GM18502 (cell line): ENCODE measurements around the gene MEGF9.

Experiments used
- ATAC-seq: cut with Tn5 transposase; IDR thresholded peaks from one replicate; pipeline ENCODE4 v1.9.1; 2021; ENCODE audit warnings: mild to moderate bottlenecking; ENCODE audit not compliant: unreplicated experiment, poor library complexity

Gene MEGF9

DNA sequence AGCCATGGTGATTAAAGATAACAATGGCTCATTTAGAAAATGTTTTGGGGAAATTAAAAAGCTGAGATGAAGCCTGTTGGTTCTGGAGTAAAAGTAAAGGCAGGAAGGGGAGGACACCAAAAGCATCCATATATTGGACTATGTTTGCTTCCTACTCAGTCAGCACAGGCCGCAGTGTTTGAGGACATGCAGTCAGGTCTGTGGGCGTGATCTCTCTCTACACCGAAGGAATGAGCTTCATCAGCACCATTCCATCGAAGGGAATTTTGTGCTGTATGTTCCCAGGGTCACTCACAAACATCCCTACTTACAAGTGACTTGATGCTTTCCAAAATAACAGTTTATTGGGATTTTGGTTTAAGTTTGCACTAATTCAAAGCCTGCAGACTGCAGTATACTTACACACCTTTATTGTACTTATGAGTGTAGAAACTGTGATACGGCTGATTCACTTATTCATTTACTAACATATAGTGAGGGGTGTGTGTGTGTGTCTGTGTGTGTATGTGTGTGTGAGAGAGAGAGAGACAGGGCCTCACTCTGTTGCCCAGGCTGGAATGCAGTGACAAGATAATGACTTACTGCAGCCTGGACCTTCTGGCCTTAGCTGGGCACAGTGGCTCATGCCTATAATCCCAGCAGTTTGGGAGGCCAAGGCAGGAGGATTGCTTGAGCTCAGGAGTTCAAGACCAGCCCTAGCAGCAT is 120.9 kb downstream of the MEGF9 start:
- no peak for ATAC-seq

DNA sequence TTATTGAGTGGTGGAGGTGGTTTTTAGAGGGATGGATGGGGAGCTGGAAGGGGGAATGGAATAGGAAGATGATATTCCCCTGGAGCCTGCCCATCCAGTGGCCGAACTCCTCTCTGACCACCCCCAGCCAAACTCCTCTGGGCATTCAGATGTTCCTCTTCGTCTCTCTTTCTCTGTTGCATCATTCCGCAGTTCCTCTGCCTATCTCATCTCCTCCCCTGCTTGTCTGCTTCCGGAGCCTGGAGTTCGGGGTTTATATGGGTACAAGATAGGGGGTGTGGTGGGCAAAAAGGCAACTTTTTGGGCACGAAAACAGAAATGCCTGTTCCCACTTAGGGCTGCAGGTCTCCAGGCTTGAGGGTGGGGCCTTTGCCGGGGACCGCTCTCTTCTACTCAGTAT is 122.1 kb downstream of the MEGF9 start:
- no peak for ATAC-seq

DNA sequence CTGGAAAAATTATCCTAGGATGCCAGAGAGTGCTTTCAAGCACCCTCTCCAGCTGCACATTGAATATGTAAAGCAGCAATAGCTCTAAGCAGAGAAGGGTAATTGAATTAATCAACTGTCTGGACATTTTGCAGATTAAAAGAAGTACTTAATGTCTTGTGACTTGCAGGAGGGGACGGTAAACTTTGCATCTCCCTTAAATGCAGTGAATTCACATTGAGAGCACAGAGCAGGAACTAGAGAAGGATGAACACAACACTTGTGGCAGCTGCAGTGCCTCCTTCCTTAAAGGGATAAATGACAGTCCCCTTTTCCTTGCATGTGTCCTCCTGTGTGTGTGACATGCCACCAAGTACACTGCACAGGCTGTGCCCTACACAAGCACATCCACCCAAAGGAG is 126.9 kb downstream of the MEGF9 start:
- no peak for ATAC-seq

DNA sequence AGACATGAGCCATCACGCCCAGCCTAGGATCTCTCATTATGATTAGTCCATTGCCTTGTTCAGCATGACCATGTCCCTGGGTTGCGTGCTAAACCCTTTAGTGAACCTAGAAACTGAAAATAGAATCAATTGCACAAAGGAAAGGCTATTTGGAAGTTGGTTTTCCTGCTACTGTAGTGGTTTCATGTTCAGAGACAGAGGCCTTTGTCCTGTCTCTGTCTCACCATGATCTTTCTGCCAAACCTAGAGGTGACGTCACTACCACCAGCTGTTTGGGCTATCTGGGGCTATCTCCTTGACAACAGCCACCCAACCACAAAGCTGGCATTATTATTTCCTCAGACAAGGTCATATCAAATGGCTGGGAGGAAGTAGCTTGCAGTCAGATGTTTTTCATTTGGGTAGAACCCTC is 130.3 kb downstream of the MEGF9 start:
- ATAC-seq: peak; percentile 34

DNA sequence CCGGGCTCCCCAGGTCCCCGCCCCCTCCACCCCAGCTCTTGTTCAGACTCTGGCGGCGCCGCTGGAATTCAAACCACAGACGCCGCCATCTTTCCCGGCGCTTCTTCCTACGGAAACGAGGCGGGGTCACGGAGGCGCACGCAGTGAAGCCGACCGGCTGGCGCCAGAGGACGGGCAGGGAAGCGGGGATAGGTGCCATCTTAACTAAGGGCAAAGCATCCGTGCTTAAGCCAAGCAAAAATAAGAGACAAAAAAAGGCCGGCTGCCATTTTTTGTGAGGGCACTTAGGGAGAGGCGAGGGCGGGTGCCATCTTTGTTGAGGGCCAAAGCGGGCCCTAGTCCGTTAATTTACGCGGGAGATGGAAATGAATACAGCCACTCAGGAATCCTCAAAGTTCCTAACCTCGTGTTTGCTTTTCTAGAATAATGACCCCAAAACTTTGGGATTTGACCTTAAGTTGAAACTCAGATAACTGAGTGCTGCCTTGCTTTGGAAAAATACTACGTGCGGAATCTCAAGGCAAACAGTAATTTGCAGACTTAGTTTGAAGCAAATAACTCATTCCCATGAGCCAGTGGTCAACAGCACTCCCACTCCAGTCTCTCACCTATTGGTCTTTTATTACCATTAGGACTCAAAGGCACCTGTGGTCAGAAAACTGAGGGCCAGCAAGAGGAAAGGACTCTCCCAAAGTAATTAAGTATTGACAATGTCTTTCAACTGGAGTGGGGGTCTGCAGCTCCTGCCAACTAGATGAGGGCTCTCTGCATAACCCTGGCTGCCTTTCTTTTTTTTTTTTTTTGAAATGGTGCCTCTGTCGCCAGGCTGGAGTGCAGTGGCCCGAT is 134.0 kb downstream of the MEGF9 start, which contains the start of gene CDK5RAP2:
Gene CDK5RAP2 (minus strand): TSS at position 117 of the 846 bp plus-strand sequence. CDS start 189 bp downstream, outside the sequence.
- ATAC-seq: peak; percentile 96

DNA sequence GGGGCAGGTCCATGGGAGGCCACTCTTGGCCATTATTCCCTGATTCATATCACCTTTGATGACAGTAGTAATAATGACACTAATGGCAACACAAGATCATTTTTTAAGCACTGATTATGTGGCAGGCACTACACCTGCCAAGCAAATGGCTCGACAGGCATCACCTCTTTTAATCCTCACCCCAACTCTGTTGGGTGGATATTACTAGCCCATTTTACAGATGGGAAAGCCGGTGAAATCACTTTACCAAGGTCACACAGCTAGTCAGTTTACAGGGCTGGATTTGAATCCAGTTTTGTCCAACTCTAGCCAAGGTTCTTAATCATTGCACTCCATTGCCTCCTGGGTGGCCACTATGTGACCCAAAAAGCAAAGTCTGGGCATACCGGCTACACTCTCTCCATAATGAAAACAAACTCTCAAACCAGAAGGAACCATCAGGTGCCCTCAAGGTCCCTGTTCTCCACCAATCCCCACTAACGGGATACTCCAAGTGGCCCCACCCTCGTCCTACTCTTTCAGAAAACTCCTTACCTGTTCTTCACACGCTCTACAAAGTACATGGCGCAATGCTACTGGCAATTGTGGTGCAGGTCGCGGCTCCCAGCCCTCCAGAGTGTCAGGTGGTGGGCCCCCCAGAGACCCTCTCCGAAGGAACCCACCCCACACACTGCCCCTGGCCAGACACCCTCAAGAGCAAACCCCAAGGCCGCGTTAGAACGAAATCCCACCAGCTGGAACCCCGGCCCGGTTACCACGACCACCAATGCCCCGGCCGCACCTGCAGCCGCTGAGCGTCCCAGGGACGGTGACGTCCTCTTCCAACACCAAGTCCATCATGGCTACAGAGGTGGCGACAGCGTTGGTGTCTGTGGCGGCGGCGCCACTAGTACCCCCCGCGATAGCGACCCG is 134.9 kb downstream of the MEGF9 start:
- ATAC-seq: peak; percentile 47

DNA sequence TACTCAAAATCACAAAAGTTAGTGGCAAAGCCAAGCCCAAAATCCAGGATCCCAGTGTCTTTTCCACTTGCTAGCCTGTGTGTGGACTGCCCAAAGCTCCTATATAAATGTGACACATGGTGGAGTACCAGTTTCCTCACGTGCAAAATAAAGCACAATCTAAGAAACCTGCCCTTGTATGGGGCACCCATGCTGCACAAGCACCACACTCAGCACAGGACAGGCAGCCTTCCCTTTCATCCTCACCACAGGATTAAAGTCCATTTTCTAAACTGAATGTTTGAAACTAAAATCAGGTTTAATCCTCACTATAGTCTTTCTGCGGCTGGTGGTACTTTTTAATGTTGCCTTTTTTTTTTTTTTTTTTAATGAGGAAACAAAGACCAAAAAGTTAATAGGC is 139.8 kb downstream of the MEGF9 start:
- ATAC-seq: no peak

DNA sequence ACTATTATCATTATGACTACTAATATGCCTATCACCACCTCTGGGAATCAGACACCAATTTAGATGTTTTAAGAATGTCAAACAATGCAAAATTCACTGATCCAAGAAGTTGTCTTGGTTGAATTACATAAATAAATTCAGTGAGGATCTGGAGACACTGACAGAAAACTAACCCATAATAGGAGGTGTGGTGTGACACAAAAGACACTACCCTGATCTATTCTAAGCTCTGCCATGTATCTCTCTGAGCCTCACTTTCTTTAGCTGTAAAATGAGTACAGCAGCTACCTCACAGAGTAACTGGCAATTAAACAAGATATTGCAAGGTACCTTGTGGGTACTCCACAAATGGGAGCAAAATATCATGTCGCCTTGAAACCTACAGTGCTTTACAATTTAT is 141.8 kb downstream of the MEGF9 start:
- no peak for ATAC-seq

DNA sequence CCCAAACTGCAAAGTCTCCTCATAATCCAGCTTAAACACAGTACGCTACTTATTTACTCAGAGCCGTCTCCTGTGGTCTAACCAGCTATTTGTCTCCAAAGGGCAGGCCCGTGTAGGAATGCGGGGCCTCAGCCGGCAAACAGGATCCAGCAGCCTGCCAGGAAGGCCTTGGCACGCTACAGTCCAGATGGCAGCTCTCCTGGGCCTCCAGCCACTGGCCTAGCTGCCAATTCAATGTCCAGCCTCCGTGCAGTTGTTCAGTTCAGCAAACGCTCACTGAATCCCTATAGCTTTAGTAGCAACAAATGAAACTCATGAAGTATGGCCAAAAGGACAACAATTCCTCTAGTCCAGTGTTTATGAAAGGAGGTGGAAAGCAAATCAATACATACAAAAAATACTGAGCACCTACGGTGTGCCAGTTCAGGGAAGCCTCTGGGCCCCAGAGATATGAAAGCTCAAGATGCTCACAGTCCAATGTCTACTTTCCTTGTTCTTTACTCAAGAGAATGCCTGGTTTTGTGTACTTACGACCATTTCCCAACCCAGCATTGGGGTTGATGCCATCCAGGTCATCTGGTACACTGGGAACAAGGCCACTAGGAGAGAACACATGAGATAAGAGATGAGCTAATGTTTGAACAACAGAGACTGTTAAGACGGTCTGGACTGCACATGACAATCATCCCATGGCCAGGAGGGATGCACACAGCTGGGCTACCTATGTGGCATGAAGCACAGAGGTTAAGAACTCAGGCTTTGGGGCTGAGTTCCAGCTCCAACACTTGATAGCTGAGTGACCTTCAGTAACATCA is 142.6 kb downstream of the MEGF9 start:
- ATAC-seq: no peak

DNA sequence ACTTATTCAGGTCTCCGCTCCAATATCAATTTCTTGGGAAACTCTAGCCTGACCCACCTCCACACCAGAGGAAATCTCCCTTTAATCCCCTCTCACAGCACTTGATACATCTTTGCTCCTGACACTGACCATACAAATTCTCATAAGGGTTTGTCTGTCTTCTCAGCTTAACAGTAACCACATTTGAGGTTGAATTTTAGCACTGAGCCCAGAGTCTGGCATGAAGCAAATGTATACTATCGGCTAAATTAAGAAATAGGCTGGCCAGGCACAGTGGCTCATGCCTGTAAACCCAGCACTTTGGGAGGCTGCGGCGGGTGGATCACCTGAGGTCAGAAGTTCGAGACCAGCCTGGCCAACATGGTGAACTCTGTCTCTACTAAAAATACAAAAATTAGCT is 144.0 kb downstream of the MEGF9 start:
- no peak for ATAC-seq

DNA sequence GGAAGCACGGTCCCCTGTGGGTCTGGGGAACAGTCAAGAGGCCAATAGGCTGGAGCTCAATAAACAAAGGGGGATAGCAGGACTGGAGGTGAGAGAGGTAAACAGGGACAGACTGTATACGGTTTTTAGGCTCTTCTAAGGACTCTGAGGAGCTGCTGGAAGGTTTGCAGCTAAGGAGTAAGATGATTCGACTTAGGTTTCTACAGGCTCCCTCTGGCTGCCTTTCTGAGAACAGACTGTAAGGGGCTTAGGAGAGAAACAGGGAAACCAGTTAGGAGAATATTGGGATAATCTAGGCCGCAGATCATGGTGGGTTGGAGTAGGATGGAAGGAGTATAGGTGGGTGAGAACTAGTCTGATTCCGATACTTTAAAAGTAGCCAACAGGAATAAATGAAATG is 144.7 kb downstream of the MEGF9 start:
- ATAC-seq: no peak

DNA sequence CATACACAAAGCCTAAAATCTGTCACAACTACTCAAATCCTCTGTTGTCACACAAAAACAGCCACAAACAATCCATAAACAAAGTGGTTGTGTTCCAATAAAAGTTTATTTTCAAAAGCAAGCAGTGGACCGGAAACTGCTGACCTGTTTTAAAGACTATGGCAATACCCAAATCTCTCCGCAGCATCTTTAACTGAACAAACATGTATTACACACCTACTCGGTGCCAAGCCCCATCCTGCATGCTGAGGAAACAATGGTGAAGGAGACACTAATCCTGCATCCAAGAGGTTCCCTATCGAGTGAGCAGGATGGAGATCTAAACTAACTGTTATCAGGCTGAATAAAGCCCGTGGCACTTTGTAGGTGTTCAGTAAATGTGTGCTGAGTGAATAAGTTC is 145.5 kb downstream of the MEGF9 start:
- ATAC-seq: no peak

DNA sequence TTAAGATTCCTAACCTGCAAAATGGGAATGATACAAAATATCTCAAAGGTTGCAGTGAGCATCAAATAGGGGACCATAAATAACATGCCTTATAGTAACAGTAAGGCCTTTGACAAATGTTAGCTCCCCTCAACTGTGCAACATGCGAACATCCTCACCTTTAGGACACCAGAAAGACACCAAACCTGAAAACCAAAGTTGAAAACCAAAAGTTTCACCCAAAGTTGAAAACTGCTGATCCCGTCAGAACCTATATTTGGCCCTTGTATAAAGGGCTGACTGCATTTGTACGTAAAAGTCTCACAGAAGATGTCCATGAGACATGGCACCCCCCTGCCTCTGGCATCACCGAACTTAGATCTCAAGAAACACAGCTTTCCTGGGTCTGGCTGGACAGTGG is 146.4 kb downstream of the MEGF9 start:
- ATAC-seq: no peak

DNA sequence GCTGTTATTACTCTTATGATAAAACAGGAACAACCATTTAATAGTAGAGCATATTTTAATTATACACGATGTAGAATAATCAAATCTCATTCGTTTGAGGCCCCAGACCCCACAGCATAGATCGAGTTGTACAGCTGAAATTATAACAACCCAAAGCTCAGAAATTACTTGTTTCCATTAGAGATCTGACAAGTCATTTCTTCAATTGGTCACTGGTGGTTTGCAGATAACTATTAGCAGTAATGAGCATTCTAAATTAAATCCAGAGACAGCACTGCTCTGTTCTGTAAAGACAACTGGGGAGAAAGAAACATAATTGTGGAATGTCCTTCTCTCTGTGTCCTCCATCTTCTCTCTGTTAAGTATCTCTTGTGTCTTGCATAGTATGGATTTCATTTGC is 147.2 kb downstream of the MEGF9 start:
- ATAC-seq: no peak

DNA sequence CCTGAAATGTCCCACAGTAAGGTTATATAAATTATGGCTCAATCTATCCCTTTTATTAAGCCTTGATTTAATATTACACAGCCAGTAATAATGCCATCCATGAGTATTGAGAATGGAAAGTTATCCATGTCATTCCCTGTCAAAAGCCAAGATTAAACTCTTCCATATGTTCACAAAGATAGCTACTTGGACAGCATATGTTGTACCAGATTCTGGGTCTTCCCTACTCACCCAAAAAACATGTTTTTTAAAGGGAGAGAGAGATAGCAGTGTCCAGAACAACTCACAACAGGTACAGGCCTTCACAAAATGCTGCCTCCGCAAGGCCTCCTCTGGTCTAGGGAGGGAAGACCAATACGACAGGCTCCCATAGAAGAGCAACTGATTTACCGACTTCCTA is 149.7 kb downstream of the MEGF9 start:
- ATAC-seq: no peak

DNA sequence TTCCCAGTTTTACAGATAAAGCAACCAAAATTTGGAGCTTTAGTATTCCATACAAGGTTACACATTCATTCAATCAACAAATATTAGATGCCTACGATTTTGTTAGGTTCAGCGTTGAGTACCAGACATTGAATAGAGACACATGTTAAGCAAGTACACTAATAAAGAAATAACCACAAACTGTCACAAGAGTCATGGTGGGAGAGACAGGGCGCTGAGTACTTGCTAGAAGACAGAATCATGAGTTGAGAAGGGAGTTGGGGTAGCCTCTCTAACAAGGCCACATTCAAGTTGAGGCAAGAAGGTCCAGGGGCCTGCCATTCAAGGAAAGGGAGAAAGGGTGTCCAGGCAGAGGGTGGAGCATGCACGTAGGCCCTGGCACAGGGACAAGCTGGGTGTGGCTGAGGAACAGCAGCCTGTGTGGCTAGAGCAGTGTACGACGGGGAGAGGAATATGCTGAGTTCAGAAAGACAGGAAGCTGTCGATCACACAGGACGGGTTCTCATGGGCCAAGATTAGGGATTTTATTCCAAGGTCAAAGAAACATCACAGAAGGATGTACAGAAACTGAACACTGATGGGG is 151.3 kb downstream of the MEGF9 start:
- no peak for ATAC-seq

DNA sequence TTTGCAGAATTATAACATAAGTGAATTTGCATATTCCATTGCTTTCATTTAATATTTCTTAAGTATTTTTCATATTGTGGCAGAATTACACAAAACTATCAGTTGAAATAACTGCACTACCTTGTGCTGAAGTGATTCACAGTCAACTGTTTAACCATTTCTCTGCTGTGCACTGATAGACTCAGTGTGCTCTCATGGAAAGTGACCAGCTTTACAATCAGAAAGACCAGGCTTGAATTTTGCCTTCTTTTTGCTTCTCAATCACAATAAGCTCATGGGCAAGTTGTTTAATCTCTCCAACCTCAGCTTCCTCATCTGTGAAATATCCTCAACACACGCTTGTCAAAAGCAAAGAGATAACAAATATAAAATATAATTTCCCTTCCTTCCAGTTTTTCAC is 152.6 kb downstream of the MEGF9 start:
- ATAC-seq: no peak

DNA sequence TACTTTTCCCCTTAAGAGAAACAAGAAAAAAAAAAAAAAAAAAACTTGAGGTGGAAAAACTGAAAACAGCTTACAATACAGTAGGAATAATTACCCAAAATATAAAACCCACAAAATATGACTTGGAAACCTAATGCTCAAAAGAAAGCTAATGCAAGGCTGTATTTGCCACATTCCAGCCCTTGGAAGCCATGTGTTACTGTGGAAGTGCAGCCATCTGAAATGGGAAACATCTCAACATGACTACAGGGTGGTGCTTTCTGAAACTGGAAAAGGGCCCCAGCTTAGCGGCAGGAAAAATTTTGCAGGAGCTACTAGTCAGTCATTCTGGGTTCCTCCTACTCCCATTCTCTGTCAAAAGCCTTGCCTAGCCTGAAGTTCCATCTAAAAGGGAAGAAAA is 154.7 kb downstream of the MEGF9 start:
- ATAC-seq: no peak

DNA sequence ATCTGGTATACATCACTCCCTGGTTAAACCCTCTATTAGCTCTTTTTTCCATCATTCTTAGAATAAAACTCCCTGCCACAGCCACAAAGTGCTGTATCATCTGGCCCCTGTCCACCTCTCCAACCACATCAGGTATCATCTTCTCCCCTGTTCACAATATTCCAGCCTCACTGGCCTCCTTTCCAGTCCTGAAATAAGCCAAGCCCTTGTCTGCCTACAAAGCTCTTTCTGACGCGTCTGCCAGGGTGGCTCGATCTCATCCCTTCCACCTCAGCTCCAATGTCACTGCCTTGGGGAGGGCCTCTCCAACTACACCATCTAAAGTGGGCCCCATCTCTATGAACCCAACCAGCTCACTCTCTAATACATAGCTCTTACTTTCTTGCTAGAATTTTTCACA is 155.8 kb downstream of the MEGF9 start:
- ATAC-seq: no peak

DNA sequence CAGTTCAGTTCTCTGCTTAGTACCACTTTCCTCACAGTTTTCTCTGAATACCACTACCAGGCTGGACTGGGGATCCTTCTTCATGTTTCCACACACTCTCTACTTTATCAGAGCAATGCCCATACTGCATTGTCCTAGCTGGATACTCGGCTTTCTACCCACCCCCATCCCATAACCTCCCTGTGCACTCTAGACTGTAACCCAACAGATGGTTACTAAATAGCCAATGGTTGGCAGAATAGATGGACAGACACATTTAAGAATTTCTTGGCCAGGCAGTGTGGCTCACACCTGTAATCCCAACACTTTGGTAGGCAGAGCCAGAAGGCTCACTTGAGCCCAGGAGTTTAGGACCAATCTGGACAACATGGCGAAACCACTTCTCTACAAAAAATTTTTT is 157.1 kb downstream of the MEGF9 start:
- ATAC-seq: no peak
